Epithelial cell of proximal tubule (primary cell): Measurements from ENCODE around the gene ZNF688. TPM values are rescaled to one million over a fixed set of nuclear protein-coding genes. Genes with fewer than 3 reads are reported as not detected.
"Not testable (repeated sequence)": the region's sequence is repeated elsewhere in the genome, so short reads cannot be mapped to it uniquely, and the experiment has no call there.

Experiments
- DNase-seq: peaks from one replicate; pipeline ENCODE4 v3.0.0-alpha.2; 2011; ENCODE audit warnings: low read depth
- H3K4me3 ChIP-seq: 2 replicates; pipeline ENCODE4 v1.5.1; 2011; ENCODE audit warnings: low read depth, mild to moderate bottlenecking, low read length
- CTCF ChIP-seq: conservative IDR thresholded peaks from 2 replicates; pipeline ENCODE4 v1.5.1; 2012; ENCODE audit warnings: low read depth, mild to moderate bottlenecking, low read length
- total RNA-seq: library from RNA; depleted of rRNA; stranded (reverse); fragments of >200 nt; gene quantifications from 2 replicates; pipeline ENCODE4 v1.2.3, GENCODE V29; 2015

The ZNF688 gene
- total RNA-seq, 1 donor from 2014 or later = 9.1 TPM

GRCh38 chr16:30523768-30524574, 47.5 kb downstream of the ZNF688 start:
- no peak for TF ChIP-seq CTCF
- DNase-seq = no peak
- H3K4me3 ChIP-seq = no peak overlapping the region

GRCh38 chr16:30522702-30523463, 48.6 kb downstream of the ZNF688 start:
- H3K4me3 ChIP-seq, DNase-seq: not testable (repeated sequence)

GRCh38 chr16:30521873-30522641, 49.5 kb downstream of the ZNF688 start:
- peak; percentile 88 for DNase-seq
- peak; percentile 19 for TF ChIP-seq CTCF
- no peak overlapping the region for H3K4me3 ChIP-seq

GRCh38 chr16:30521476-30521872, 50.0 kb downstream of the ZNF688 start:
- no peak for DNase-seq
- TF ChIP-seq CTCF = no peak
- H3K4me3 ChIP-seq = no peak overlapping the region

Other genes starting within 250 kb of the ZNF688 start
- 68.9 and 75.2 TPM in 2 replicates for gene CD2BP2, start 216.4 kb downstream of the ZNF688 start, total RNA-seq
- 51.8 and 53.6 TPM in 2 replicates for gene TBC1D10B, start 201.2 kb downstream of the ZNF688 start, total RNA-seq
- not detected in 2 replicates for gene MYL11, start 196.9 kb downstream of the ZNF688 start, total RNA-seq
- gene SEPTIN1, start 189.2 kb downstream of the ZNF688 start, total RNA-seq = 0.23 TPM in 1 of 2 replicates, not detected in the other
- 12.6 and 15.6 TPM in 2 replicates for gene ZNF48, start 176.3 kb downstream of the ZNF688 start, total RNA-seq
- 6.1 and 13.1 TPM in 2 replicates for gene ZNF771, start 164.1 kb downstream of the ZNF688 start, total RNA-seq
- 108 and 136 TPM in 2 replicates for gene DCTPP1, start 141.7 kb downstream of the ZNF688 start, total RNA-seq
- 17.6 and 27.6 TPM in 2 replicates for gene SEPHS2, start 125.8 kb downstream of the ZNF688 start, total RNA-seq
- not detected in 2 replicates for gene ITGAL, start 99.0 kb downstream of the ZNF688 start, total RNA-seq
- 34.8 and 35.2 TPM in 2 replicates for gene ZNF768, start 45.1 kb downstream of the ZNF688 start, total RNA-seq
- 5.1 and 7.6 TPM in 2 replicates for gene ZNF747, start 36.9 kb downstream of the ZNF688 start, total RNA-seq
- gene ZNF764, start 13.3 kb downstream of the ZNF688 start, total RNA-seq = 5.2 and 10.9 TPM in 2 replicates
- 3.2 and 7.6 TPM in 2 replicates for gene ZNF785, start 14.0 kb upstream of the ZNF688 start, total RNA-seq
- 7.7 and 9.6 TPM in 2 replicates for gene ZNF689, start 38.7 kb upstream of the ZNF688 start, total RNA-seq
- 18.1 and 23.8 TPM in 2 replicates for gene PRR14, start 79.2 kb upstream of the ZNF688 start, total RNA-seq
- gene FBRS, start 86.7 kb upstream of the ZNF688 start, total RNA-seq = 20.8 and 46.9 TPM in 2 replicates
- gene SRCAP, start 127.5 kb upstream of the ZNF688 start, total RNA-seq = 10.8 and 11.8 TPM in 2 replicates
- gene PHKG2, start 176.7 kb upstream of the ZNF688 start, total RNA-seq = 27.6 and 42.0 TPM in 2 replicates
- gene CFAP119, start 190.3 kb upstream of the ZNF688 start, total RNA-seq = 7.0 and 8.2 TPM in 2 replicates
- gene RNF40, start 190.6 kb upstream of the ZNF688 start, total RNA-seq = 47.2 and 73.8 TPM in 2 replicates
- 11.4 and 14.0 TPM in 2 replicates for gene ZNF629, start 215.5 kb upstream of the ZNF688 start, total RNA-seq